Calu3 (cell line): Measurements from ENCODE around the gene LGALS7. TPM values are rescaled to one million over a fixed set of nuclear protein-coding genes. Genes with fewer than 3 reads are reported as not detected.
A peak's percentile ranks its signal among the peaks of the same experiment; 100 is the strongest.
"Not testable (repeated sequence)": the region's sequence is repeated elsewhere in the genome, so short reads cannot be mapped to it uniquely, and the experiment has no call there.

Source experiments
- BruUV-seq: library from RNA; stranded (reverse); fragments of 400-500 nt; replicated peaks from 2 replicates; lab custom pipeline; 2021; lab: Mats Ljungman, UMichigan
- CTCF ChIA-PET: fragments of 300-600 bp; sonication (Branson Sonifier 250); formaldehyde crosslinking; loops from one replicate; lab custom pipeline; 2022; ENCODE audit warnings: antibody characterized with exemption; lab: Charles Lee
- DNase-seq: peaks from one replicate; pipeline ENCODE4 v3.0.0; 2022
- H3K27ac Mint-ChIP-seq: one replicate; pipeline ENCODE4 v1.8.0; 2022; ENCODE audit warnings: mixed read lengths; ENCODE audit not compliant: unreplicated experiment
- H3K27me3 Mint-ChIP-seq: one replicate; pipeline ENCODE4 v1.8.0; 2022; ENCODE audit warnings: mixed read lengths; ENCODE audit not compliant: unreplicated experiment
- H3K36me3 Mint-ChIP-seq: one replicate; pipeline ENCODE4 v1.8.0; 2022; ENCODE audit warnings: mild to moderate bottlenecking, moderate library complexity, mixed read lengths; ENCODE audit not compliant: insufficient read depth, unreplicated experiment
- H3K4me1 Mint-ChIP-seq: one replicate; pipeline ENCODE4 v1.8.0; 2022; ENCODE audit warnings: mild to moderate bottlenecking, low read depth, mixed read lengths; ENCODE audit not compliant: unreplicated experiment
- H3K4me3 Mint-ChIP-seq: one replicate; pipeline ENCODE4 v1.8.0; 2022; ENCODE audit warnings: mild to moderate bottlenecking, low read depth, moderate library complexity, mixed read lengths; ENCODE audit not compliant: unreplicated experiment
- H3K9me3 Mint-ChIP-seq: one replicate; pipeline ENCODE4 v1.8.0; 2022; ENCODE audit warnings: low read depth, mixed read lengths; ENCODE audit not compliant: unreplicated experiment
- intact Hi-C: fragments of 100-400 bp; cut with micrococcal nuclease; formaldehyde crosslinking; loops from one replicate; pipeline ENCODE4 v1.10.0; 2022; ENCODE audit not compliant: unreplicated experiment
- total RNA-seq: library from RNA; stranded (reverse); gene quantifications from 2 replicates; pipeline ENCODE4 v1.2.3, GENCODE V29; 2022
- TF ChIP-seq, protein P1 (sequence below): fragments of 200-600 bp; IDR thresholded peaks from one replicate; pipeline ENCODE4 v1.8.0; 2022; ENCODE audit warnings: antibody characterized with exemption; ENCODE audit not compliant: unreplicated experiment

LGALS7 gene
- total RNA-seq, 1 experiment from 2014 or later, result not detected

DNA sequence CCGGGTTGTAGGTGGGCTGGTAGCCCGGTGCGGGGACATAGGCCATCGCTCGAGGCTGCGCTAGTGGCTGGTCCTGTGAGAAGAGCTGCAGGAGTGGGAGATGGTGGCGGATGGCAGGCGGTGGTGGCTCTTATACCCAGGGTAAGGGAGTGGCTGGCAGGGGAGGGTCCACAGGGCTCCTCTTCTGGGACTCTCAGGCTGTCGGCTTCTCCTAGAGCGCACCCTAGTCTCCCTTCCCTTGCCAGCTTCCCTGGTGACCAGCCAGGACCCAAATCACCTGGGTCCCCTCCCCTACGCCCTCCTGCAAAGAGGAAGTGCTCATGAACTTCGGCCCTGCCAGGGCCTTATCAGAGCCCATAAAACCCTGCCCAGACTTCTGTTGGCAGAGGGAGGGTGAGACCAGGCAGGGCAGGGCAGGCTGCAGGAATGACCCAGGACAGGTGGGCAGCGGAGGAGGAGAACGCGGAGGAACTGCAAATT lies 39.6 kb upstream of the LGALS7 start, which contains the start of gene LGALS4:
Gene LGALS4 (minus strand): TSS at position 105 of the 480 bp plus-strand sequence. CDS start 59 bp downstream, at position 46.
- Mint-ChIP-seq H3K9me3 (peaks cover 2% of the 10 kb centered on the region), H3K36me3 (peaks cover 88% of the 10 kb centered on the region), H3K27me3 (no peaks in the 10 kb centered on the region), H3K4me1 (peaks cover 33% of the 10 kb centered on the region), H3K27ac (peak within 1 kb of the TSS; percentile 90), H3K4me3 (peak within 1 kb of the TSS; percentile 89)
- TF ChIP-seq, protein P1, sequence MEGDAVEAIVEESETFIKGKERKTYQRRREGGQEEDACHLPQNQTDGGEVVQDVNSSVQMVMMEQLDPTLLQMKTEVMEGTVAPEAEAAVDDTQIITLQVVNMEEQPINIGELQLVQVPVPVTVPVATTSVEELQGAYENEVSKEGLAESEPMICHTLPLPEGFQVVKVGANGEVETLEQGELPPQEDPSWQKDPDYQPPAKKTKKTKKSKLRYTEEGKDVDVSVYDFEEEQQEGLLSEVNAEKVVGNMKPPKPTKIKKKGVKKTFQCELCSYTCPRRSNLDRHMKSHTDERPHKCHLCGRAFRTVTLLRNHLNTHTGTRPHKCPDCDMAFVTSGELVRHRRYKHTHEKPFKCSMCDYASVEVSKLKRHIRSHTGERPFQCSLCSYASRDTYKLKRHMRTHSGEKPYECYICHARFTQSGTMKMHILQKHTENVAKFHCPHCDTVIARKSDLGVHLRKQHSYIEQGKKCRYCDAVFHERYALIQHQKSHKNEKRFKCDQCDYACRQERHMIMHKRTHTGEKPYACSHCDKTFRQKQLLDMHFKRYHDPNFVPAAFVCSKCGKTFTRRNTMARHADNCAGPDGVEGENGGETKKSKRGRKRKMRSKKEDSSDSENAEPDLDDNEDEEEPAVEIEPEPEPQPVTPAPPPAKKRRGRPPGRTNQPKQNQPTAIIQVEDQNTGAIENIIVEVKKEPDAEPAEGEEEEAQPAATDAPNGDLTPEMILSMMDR, result no peak
- intact Hi-C loops, result loop anchor here (5.0 kb wide), 1 partner anchor 81 kb away; no protein-coding TSS in a partner anchor
- DNase-seq, result peak; percentile 87
- CTCF ChIA-PET, result interaction anchor here (0.8 to 1.2 kb wide), 4 partner anchors 8 to 274 kb away, joined by 3 to 7 read pairs (median 3); partner anchors contain the start of genes NFKBIB and SIRT2
- no TSS peak for BruUV-seq

DNA sequence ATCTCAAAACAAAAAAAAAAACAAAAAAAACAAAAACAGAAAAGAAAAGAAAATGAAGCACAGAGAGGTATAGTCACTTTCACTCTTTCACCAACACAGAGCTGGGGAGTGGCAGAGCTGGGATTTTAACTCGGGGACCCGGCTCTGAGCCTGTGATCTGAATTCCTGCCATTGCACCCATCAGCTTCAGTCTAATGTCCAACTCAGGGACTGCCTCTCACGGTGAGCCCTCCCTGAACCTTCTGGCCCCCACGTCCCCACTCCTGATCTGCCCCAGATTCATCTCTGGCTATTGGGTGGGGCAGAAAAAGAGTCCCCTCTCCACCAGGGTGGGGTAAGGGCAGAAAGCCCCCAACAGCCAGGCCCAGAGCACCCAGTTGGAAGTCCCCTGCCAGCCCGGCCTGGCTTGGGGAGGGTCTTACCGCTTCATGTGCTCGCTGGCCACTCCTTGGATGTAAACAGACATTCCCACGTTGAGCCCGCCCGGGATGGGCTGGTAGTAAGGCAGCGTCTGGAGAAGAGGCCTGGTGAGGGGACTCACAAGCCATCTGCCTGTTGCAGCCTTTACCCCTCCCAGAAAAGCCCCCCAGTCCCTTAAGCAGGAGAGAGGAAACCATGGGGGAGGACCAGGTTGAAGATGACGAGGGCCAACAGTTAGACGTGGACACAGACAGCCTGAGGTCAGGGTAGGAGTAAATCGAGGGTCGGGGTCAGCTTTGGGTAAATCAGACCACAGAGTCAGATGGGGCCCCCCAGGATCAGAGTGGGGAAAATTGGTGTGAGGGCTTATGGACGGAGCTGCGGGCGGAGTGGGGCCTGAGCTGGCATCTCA lies 38.9 kb upstream of the LGALS7 start:
- CTCF ChIA-PET, result interaction anchor here (0.6 to 1.2 kb wide), 7 partner anchors 8 to 398 kb away, joined by 3 to 7 read pairs (median 3); partner anchors contain the start of genes NFKBIB and SIRT2
- peak overlapping the region; percentile 89 for H3K4me3 Mint-ChIP-seq
- H3K36me3 Mint-ChIP-seq, result peaks cover 91% of the 10 kb centered on the region
- peaks cover 40% of the 10 kb centered on the region for H3K4me1 Mint-ChIP-seq
- TF ChIP-seq, protein P1, result no peak
- H3K27me3 Mint-ChIP-seq, result no peaks in the 10 kb centered on the region
- TSS peak; percentile 61 for BruUV-seq
- peaks cover 2% of the 10 kb centered on the region for H3K9me3 Mint-ChIP-seq
- H3K27ac Mint-ChIP-seq, result peak overlapping the region; percentile 90
- intact Hi-C loops, result loop anchor here (5.0 kb wide), 1 partner anchor 80 kb away; no protein-coding TSS in a partner anchor
- DNase-seq, result no peak

DNA sequence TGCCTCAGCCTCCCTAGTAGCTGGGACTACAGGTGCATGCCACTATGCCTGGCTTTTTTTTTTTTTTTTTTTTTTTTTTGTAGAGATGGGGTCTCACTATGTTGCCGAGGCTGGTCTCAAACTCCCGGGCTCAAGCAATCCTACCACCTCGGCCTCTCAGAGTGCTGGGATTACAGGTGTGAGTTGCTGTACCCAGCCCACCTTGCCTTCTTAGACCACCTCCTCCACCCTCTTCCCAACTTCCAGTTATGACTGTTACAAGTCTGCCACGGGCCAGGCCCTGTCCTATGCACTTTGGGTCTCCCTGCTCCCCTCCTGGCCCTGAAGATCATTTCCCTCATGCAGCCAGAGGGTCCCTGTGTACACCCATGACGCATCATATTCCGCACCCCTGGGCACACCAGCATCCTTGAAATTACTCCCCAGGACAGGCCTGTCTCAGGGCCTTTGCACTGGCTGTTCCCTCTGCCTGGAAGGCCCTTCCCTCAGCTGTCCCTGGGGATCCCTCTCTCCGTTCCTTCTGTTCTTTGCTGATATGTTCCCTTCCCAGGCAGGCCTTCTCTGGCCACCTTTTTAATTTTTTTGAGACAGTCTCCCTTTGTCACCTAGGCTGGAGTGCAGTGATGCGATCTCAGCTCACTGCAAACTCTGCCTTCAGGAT lies 36.4 kb upstream of the LGALS7 start:
- peak overlapping the region; percentile 57 for H3K27ac Mint-ChIP-seq
- no peak for DNase-seq
- no peak overlapping the region for H3K4me3 Mint-ChIP-seq
- H3K36me3 Mint-ChIP-seq, result peaks cover 89% of the 10 kb centered on the region
- CTCF ChIA-PET, result no interaction called here
- BruUV-seq, result no TSS peak
- H3K27me3 Mint-ChIP-seq, result no peaks in the 10 kb centered on the region
- H3K9me3 Mint-ChIP-seq, result peaks cover 2% of the 10 kb centered on the region
- H3K4me1 Mint-ChIP-seq, result peaks cover 60% of the 10 kb centered on the region
- TF ChIP-seq, protein P1, result no peak
- intact Hi-C loops, result loop anchor here (5.0 kb wide), 1 partner anchor 77 kb away; no protein-coding TSS in a partner anchor

DNA sequence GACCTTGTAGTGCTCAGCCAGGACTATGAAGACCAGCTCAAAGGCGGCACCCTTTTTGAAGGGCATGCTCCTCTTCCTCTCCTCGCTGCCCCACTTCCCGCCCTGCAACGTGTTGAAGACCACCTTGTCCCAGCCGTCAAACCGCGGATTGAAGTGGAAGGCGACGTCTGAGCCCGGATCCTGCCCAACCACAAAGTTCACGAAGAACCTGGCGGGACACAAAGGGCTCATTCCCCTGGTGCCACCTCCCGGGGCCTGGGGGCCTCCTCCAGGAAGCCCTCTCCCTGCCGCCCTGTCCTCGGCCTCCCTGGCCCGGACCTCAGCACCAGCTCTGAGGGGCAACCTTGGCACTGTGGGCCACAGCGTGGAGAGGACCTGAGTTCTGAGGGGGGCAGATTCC lies 35.4 kb upstream of the LGALS7 start:
- TF ChIP-seq, protein P1, result no peak
- Mint-ChIP-seq H3K27ac (no peak overlapping the region), H3K36me3 (peaks cover 93% of the 10 kb centered on the region), H3K9me3 (peaks cover 2% of the 10 kb centered on the region), H3K4me1 (peaks cover 60% of the 10 kb centered on the region), H3K4me3 (no peak overlapping the region), H3K27me3 (no peaks in the 10 kb centered on the region)
- BruUV-seq, result no TSS peak
- CTCF ChIA-PET, result interaction anchor here (0.6 kb wide), 1 partner anchor 94 kb away, joined by 3 read pairs; no protein-coding TSS in a partner anchor
- intact Hi-C loops, result no loop called here
- DNase-seq, result no peak

DNA sequence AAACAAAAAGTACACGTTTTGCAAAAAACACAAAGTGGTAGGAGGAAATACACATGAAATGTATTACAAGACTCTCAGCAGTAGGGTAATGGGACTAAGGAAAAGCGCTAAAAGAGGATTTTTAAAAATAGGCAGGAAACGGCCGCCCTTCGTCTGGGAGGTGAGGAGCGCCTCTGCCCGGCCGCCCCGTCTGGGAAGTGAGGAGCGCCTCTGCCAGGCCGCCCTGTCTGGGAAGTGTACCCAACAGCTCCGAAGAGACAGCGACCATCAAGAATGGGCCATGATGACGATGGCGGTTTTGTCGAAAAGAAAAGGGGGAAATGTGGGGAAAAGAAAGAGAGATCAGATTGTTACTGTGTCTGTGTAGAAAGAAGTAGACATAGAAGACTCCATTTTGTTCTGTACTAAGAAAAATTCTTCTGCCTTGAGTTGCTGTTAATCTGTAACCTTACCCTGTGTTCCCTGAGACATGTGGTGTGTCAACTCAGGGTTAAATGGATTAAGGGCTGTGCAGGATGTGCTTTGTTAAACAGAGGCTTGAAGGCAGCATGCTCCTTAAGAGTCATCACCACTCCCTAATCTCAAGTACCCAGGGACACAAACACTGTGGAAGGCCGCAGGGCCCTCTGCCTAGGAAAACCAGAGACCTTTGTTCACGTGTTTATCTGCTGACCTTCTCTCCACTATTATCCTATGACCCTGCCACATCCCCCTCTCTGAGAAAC lies 34.2 kb upstream of the LGALS7 start:
- CTCF ChIA-PET, result interaction anchor here (0.7 kb wide), 1 partner anchor 27 kb away, joined by 4 read pairs; no protein-coding TSS in a partner anchor
- not testable (repeated sequence) for H3K27me3 Mint-ChIP-seq, BruUV-seq, H3K9me3 Mint-ChIP-seq
- peak overlapping the region; percentile 78 for H3K27ac Mint-ChIP-seq
- peak; percentile 33 for DNase-seq
- H3K4me1 Mint-ChIP-seq, result peaks cover 51% of the 10 kb centered on the region
- intact Hi-C loops, result loop anchor here (1.0 kb wide), 1 partner anchor 8 kb away; no protein-coding TSS in a partner anchor
- H3K4me3 Mint-ChIP-seq, result peak overlapping the region; percentile 2
- H3K36me3 Mint-ChIP-seq, result peaks cover 90% of the 10 kb centered on the region
